Upper lobe of left lung (tissue), 6 donors: ENCODE data around the gene RFX1. TPM values are rescaled to one million over a fixed set of nuclear protein-coding genes. Genes with fewer than 3 reads are reported as not detected.

Experiments
- ATAC-seq, 2 donors: fragments of 200-7000 bp; cut with Tn5 transposase; one replicate each; pipeline ENCODE4 v1.9.1; 2022; ENCODE audit warnings: mild to moderate bottlenecking in 2 of 2, moderate library complexity in 2 of 2; ENCODE audit not compliant: low FRiP score in 2 of 2
- DNase-seq, 2 donors: peaks; one replicate each; pipeline ENCODE4 v3.0.0-alpha.2; 2019 to 2020
- H3K27ac ChIP-seq, 4 donors: fragments of 200-600 bp; sonication (generic); one replicate each; pipeline ENCODE4 v1.5.1; 2016 to 2019
- H3K27me3 ChIP-seq, 4 donors: fragments of 200-600 bp; sonication (generic); one replicate each; pipeline ENCODE4 v1.5.1; 2017 to 2019
- H3K36me3 ChIP-seq, 4 donors: fragments of 200-600 bp; sonication (generic); one replicate each; pipeline ENCODE4 v1.5.1; 2016 to 2019
- H3K4me1 ChIP-seq, 4 donors: fragments of 200-600 bp; sonication (generic); one replicate each; pipeline ENCODE4 v1.5.1; 2018 to 2019
- H3K4me3 ChIP-seq, 4 donors: fragments of 200-600 bp; sonication (generic); one replicate each; pipeline ENCODE4 v1.5.1; 2017 to 2019; ENCODE audit warnings: mild to moderate bottlenecking in 2 of 4, moderate library complexity in 1 of 4
- H3K9me3 ChIP-seq, 4 donors: fragments of 200-600 bp; sonication (generic); one replicate each; pipeline ENCODE4 v1.5.1; 2018 to 2019
- EP300 ChIP-seq, 4 donors: sonication (generic); formaldehyde crosslinking; IDR thresholded peaks; one replicate each; pipeline ENCODE4 v1.5.1; 2017; ENCODE audit warnings: antibody characterized with exemption in 4 of 4, control low read depth in 2 of 4
- POLR2A ChIP-seq, 4 donors: fragments of 450-650 bp; IDR thresholded peaks; one replicate each; pipeline ENCODE4 v1.5.1; 2016 to 2017; ENCODE audit warnings: antibody characterized with exemption in 4 of 4, mild to moderate bottlenecking in 2 of 4
- POLR2AphosphoS5 ChIP-seq, 2 donors: sonication (generic); formaldehyde crosslinking; IDR thresholded peaks; one replicate each; pipeline ENCODE4 v1.5.1; 2017; ENCODE audit warnings: antibody characterized with exemption in 2 of 2
- WGBS, 2 donors: methylation state at CpG; one replicate each; pipeline ENCODE4 v1.1.5; 2017 to 2018; 5-methylcytosine and 5-hydroxymethylcytosine counted together
- total RNA-seq, 6 donors: library from RNA; depleted of rRNA in 4 of 6; stranded (reverse); fragments of >200 nt in 4 of 6; gene quantifications; one replicate each; pipeline versions ENCODE4 v1.1.0 to v1.2.1, GENCODE V29; 2016 to 2021
- TF ChIP-seq, protein P1 (sequence below), 6 experiments: fragments of 450-650 bp in 4 of 6; fragments of 200-600 bp in 2 of 6; sonication (generic) in 2 of 6; IDR thresholded peaks; one replicate each; pipeline ENCODE4 v1.5.1; 2016 to 2019; ENCODE audit warnings: antibody characterized with exemption in 6 of 6
- donor health status: DM: no; HTN: no; CAD: no; lungs with moderate emphysema.
- donor health status: DM: no; HTN: yes; CAD: no; lungs with severe emphysema.

The RFX1 gene
- total RNA-seq, 6 donors from 2014 or later: 6.0 to 22.3 (median 15.5) TPM

DNA sequence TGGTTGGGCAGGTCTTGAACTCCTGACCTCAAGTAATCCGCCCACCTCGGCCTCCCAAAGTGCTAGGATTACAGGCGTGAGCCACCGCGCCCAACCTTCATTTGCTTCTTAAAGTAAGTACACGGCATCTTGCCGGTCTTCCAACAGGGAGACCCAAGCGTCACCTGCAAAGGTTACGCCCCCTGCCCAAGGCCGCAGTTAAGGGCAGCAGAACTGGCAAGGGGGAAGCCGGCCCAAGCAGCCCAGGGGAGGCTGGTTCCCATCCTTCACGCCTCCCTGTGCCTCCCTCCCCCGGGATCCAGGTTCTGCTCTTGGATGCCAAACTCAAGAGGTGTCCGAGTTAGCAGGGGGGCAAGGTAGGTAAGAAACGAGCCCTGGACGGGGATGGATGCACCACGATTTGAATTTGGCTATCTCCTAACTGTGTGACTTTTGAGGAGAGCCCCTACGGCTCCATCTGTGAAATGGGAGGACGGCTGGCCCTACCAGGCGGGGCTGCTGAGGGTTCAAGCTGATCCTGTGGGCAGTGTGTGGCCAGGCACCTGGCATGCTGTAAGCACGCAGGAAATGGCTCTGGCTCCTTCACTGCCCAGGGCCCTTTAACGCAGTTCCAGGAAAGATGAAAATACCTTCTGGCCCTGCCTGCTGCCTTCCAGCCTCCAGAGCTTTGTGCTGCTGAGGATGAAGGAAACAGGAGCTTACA lies 9.0 kb downstream of the RFX1 start:
- Histone ChIP-seq H3K36me3 (peaks cover 0 to 21% (median 18%) of the 10 kb centered on the region in 4 donors), H3K4me1 (peaks cover 0 to 11% (median 3%) of the 10 kb centered on the region in 4 donors), H3K27me3 (no peaks in the 10 kb centered on the region), H3K27ac (no peak overlapping the region), H3K4me3 (no peak overlapping the region), H3K9me3 (peaks cover 0 to 6% (median 0%) of the 10 kb centered on the region in 4 donors)
- peak in 1 of 2 donors; percentile 17 for DNase-seq
- 94 to 95% methylated on average over 20 to 21 of the region's 22 CpGs for WGBS, 2 donors
- TF ChIP-seq POLR2A (IDR thresholded peaks at IDR 0.05) (no peak), POLR2AphosphoS5 (IDR thresholded peaks at IDR 0.05) (no peak), EP300 (IDR thresholded peaks at IDR 0.05) (no peak)
- TF ChIP-seq, protein P1, sequence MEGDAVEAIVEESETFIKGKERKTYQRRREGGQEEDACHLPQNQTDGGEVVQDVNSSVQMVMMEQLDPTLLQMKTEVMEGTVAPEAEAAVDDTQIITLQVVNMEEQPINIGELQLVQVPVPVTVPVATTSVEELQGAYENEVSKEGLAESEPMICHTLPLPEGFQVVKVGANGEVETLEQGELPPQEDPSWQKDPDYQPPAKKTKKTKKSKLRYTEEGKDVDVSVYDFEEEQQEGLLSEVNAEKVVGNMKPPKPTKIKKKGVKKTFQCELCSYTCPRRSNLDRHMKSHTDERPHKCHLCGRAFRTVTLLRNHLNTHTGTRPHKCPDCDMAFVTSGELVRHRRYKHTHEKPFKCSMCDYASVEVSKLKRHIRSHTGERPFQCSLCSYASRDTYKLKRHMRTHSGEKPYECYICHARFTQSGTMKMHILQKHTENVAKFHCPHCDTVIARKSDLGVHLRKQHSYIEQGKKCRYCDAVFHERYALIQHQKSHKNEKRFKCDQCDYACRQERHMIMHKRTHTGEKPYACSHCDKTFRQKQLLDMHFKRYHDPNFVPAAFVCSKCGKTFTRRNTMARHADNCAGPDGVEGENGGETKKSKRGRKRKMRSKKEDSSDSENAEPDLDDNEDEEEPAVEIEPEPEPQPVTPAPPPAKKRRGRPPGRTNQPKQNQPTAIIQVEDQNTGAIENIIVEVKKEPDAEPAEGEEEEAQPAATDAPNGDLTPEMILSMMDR (IDR thresholded peaks at IDR 0.05): no peak
- no peak for ATAC-seq

DNA sequence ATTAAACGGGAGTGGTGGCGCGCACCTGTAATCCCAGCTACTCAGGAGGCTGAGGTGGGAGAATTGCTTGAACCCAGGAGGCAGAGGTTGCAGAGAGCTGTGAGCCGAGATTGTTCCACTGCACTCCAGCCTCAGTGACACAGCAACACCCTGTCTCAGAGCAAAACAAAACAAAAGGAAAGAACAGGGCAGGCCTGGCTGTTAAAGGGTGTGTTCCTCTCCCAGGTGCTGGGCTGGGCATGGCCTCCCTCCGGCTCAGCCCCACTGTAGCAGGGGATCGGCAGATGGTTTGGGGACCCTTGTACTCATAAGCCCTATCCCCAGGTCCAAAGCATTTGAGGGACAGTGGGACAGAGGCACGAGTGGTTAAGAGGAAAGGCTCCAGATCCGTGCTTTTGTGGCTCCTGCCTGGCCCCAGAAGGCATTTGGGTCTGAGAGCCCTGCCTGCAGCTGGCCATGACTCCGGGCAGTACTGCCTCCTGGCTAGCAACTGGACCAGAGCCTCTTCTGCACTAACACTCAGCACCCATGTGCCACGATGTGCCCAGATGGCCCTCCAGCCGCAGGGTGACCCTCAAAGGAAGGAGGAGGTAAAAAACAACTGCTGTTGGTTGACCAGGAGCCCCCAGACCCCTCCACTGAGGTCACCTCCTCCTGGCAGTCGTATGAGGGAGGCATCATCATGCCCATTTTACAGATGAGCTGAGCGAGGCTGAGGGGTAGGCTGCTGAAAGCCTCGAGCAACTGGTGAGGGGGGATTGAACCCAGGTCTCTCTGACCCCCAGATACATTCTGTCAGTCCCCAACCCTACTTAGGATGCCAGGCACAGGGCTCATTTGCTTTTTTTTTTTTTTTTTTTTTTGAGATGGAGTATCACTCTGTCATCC lies 10.0 kb downstream of the RFX1 start:
- H3K27me3 ChIP-seq: no peaks in the 10 kb centered on the region
- peaks cover 0 to 29% (median 22%) of the 10 kb centered on the region in 4 donors for H3K36me3 ChIP-seq
- H3K9me3 ChIP-seq: peaks cover 0 to 6% (median 0%) of the 10 kb centered on the region in 4 donors
- ATAC-seq: no peak
- 92 to 97% methylated on average over 7 to 14 of the region's 14 CpGs for whole genome bisulfite sequencing, 2 donors
- H3K4me3 ChIP-seq: no peak overlapping the region
- DNase-seq: no peak
- TF ChIP-seq POLR2A (IDR thresholded peaks at IDR 0.05) (no peak), POLR2AphosphoS5 (IDR thresholded peaks at IDR 0.05) (no peak), EP300 (IDR thresholded peaks at IDR 0.05) (no peak)
- TF ChIP-seq, protein P1 (IDR thresholded peaks at IDR 0.05): no peak
- H3K4me1 ChIP-seq: peaks cover 0 to 5% (median 0%) of the 10 kb centered on the region in 4 donors
- H3K27ac ChIP-seq: no peak overlapping the region

DNA sequence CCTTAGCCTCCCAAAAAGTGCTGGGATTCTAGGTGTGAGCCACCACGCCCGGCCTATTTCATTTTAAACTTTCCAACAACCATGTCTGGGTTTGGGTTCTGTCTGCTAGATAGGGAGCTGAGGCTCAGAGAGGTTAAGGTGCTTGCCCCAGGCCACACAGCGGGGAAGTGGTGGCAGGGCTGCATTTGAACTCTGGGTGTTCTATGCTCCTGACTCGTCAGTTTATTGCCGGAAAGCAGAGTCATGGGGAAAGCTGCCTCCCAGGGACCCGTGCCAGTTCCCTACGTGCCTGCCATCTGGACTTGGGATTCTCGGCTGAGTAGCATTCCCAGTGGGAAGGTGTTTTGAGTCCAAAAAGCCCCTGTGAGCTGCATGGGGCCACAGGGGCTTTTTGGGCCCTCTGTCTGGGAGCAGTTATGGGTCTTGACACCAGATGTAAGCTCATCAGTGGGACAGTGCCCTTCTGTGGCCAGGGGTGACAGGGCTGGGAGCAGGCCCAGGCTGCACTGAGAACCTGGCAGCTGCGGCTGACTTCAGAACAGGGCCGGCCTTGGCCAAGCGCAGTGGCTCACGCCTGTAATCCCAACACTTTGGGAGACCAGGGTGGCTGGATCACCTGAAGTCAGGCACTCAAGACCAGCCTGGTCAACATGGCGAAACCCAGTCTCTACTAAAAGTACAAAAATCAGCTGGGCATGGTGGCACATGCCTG lies 10.9 kb downstream of the RFX1 start:
- Histone ChIP-seq H3K9me3 (peaks cover 0 to 6% (median 0%) of the 10 kb centered on the region in 4 donors), H3K36me3 (peaks cover 0 to 29% (median 25%) of the 10 kb centered on the region in 4 donors), H3K4me3 (no peak overlapping the region), H3K27ac (no peak overlapping the region), H3K4me1 (peaks cover 0 to 5% (median 0%) of the 10 kb centered on the region in 4 donors), H3K27me3 (no peaks in the 10 kb centered on the region)
- TF ChIP-seq EP300 (IDR thresholded peaks at IDR 0.05) (no peak), POLR2AphosphoS5 (IDR thresholded peaks at IDR 0.05) (no peak), POLR2A (IDR thresholded peaks at IDR 0.05) (no peak)
- TF ChIP-seq, protein P1 (IDR thresholded peaks at IDR 0.05): no peak
- WGBS, 2 donors: 86 to 95% methylated on average over 4 to 13 of the region's 13 CpGs
- ATAC-seq (no peak), DNase-seq (peak in 1 of 2 donors; percentile 55)

DNA sequence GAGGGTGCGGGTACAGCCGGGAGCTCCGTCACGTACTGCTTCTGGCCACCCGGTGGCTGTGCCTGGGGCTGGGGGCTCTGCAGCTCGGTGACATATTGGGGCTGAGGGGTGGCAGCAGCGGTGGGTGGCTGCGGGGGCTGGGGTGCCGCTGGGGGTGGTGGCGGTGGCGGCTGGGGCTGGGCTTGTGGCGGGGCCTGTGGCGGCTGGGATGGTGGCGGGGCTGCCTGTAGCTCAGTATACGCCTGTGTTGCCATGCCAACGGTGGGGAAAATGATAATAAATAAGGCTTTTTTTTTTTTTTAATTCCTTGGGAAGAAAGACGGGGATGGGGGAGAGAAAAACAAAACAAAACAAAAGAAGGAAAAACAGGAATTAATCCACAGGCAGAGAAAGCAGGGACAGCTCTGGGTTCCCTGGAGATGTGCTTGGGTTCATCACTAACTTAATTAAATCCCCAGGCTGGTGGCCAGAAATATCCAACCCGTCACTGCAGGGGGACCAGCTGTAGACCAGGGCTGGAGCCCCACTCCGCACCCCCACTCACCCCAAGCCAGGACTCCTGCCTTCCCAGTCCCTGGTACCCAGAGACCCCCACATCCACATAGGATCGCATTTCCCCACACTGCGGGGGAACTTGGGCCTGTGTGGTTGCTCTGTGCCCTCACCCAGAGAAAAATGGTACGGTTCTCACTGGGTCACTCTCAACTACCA lies 12.4 kb downstream of the RFX1 start:
- no peak overlapping the region for H3K4me3 ChIP-seq
- DNase-seq (peak in 1 of 2 donors; percentile 52), ATAC-seq (no peak)
- no peak overlapping the region for H3K27ac ChIP-seq
- peaks cover 0 to 32% (median 26%) of the 10 kb centered on the region in 4 donors for H3K36me3 ChIP-seq
- peaks cover 0 to 5% (median 0%) of the 10 kb centered on the region in 4 donors for H3K4me1 ChIP-seq
- WGBS, 2 donors: 92 to 93% methylated on average over 21 to 22 of the region's 22 CpGs
- peaks cover 0 to 1% (median 0%) of the 10 kb centered on the region in 4 donors for H3K9me3 ChIP-seq
- no peaks in the 10 kb centered on the region for H3K27me3 ChIP-seq
- TF ChIP-seq, protein P1 (IDR thresholded peaks at IDR 0.05): no peak
- no peak for TF ChIP-seq POLR2AphosphoS5 (IDR thresholded peaks at IDR 0.05)
- no peak for TF ChIP-seq EP300 (IDR thresholded peaks at IDR 0.05)
- no peak for TF ChIP-seq POLR2A (IDR thresholded peaks at IDR 0.05)
